ENCODE results near the gene RNF19B.
"Not testable (repeated sequence)": the region's sequence is repeated elsewhere in the genome, so short reads cannot be mapped to it uniquely, and the experiment has no call there.

RNF19B gene

GRCh38 chr1:32977546-32978087 is 13.0 kb upstream of the RNF19B start:
- no peak for TF ChIP-seq CTCF (IDR thresholded peaks at IDR 0.05)
- peaks cover 20% of the 10 kb centered on the region for H3K4me1 Mint-ChIP-seq
- no peak for DNase-seq
- H3K4me3 Mint-ChIP-seq, result no peak overlapping the region
- H3K27me3 Mint-ChIP-seq (ENCODE audit: low read depth, poor library complexity), result peaks cover 25% of the 10 kb centered on the region
- H3K36me3 Mint-ChIP-seq (ENCODE audit: low read depth), result peaks cover 5% of the 10 kb centered on the region
- H3K9me3 Mint-ChIP-seq, result peaks cover 18% of the 10 kb centered on the region
- peak overlapping the region; percentile 44 for H3K27ac Mint-ChIP-seq

- H3K4me3 Mint-ChIP-seq, result peak overlapping the region; percentile 34
- H3K27ac Mint-ChIP-seq, result not testable (repeated sequence)
Observed at GRCh38 chr1:32975055-32975454, 10.4 kb upstream of the RNF19B start.

GRCh38 chr1:32973458-32973857 is 8.8 kb upstream of the RNF19B start:
- Mint-ChIP-seq H3K4me3 (peak overlapping the region; percentile 65), H3K27me3 (ENCODE audit: low read depth, poor library complexity) (peaks cover 44% of the 10 kb centered on the region), H3K9me3 (peaks cover 18% of the 10 kb centered on the region), H3K4me1 (peaks cover 21% of the 10 kb centered on the region)
- DNase-seq; H3K27ac Mint-ChIP-seq; H3K36me3 Mint-ChIP-seq (ENCODE audit: low read depth): not testable (repeated sequence)

More at GRCh38 chr1:32975055-32975454, 10.4 kb upstream of the RNF19B start:
- Mint-ChIP-seq H3K9me3 (peaks cover 18% of the 10 kb centered on the region), H3K4me1 (peaks cover 21% of the 10 kb centered on the region), H3K27me3 (ENCODE audit: low read depth, poor library complexity) (peaks cover 36% of the 10 kb centered on the region)
- not testable (repeated sequence) for H3K36me3 Mint-ChIP-seq (ENCODE audit: low read depth); DNase-seq

- H3K36me3 Mint-ChIP-seq (ENCODE audit: low read depth), result peaks cover 5% of the 10 kb centered on the region
- peaks cover 18% of the 10 kb centered on the region for H3K9me3 Mint-ChIP-seq
- DNase-seq, result peak; percentile 79
- H3K27me3 Mint-ChIP-seq (ENCODE audit: low read depth, poor library complexity), result peaks cover 47% of the 10 kb centered on the region
- H3K27ac Mint-ChIP-seq, result no peak overlapping the region
- no peak for TF ChIP-seq CTCF (IDR thresholded peaks at IDR 0.05)
- peaks cover 21% of the 10 kb centered on the region for H3K4me1 Mint-ChIP-seq
- H3K4me3 Mint-ChIP-seq, result peak overlapping the region; percentile 65
Observed at GRCh38 chr1:32972814-32973428, 8.3 kb upstream of the RNF19B start.

GRCh38 chr1:32971576-32971975 is 7.0 kb upstream of the RNF19B start:
- peak overlapping the region; percentile 65 for H3K4me3 Mint-ChIP-seq
- peaks cover 5% of the 10 kb centered on the region for H3K36me3 Mint-ChIP-seq (ENCODE audit: low read depth)
- peaks cover 56% of the 10 kb centered on the region for H3K27me3 Mint-ChIP-seq (ENCODE audit: low read depth, poor library complexity)
- H3K9me3 Mint-ChIP-seq, result peaks cover 15% of the 10 kb centered on the region
- no peak overlapping the region for H3K27ac Mint-ChIP-seq
- H3K4me1 Mint-ChIP-seq, result peaks cover 14% of the 10 kb centered on the region
- no peak for TF ChIP-seq CTCF (IDR thresholded peaks at IDR 0.05)
- no peak for DNase-seq

GRCh38 chr1:32971156-32971555 is 6.5 kb upstream of the RNF19B start:
- peaks cover 14% of the 10 kb centered on the region for H3K4me1 Mint-ChIP-seq
- H3K27me3 Mint-ChIP-seq (ENCODE audit: low read depth, poor library complexity), result peaks cover 57% of the 10 kb centered on the region
- H3K36me3 Mint-ChIP-seq (ENCODE audit: low read depth), result peaks cover 5% of the 10 kb centered on the region
- peaks cover 12% of the 10 kb centered on the region for H3K9me3 Mint-ChIP-seq
- H3K27ac Mint-ChIP-seq, result no peak overlapping the region
- H3K4me3 Mint-ChIP-seq, result no peak overlapping the region
- DNase-seq, result no peak
- TF ChIP-seq CTCF (IDR thresholded peaks at IDR 0.05), result no peak

- DNase-seq, result no peak
- TF ChIP-seq CTCF (IDR thresholded peaks at IDR 0.05), result no peak
- Mint-ChIP-seq H3K9me3 (no peaks in the 10 kb centered on the region), H3K36me3 (ENCODE audit: low read depth) (no peaks in the 10 kb centered on the region), H3K4me1 (peaks cover 17% of the 10 kb centered on the region), H3K27me3 (ENCODE audit: low read depth, poor library complexity) (peaks cover 60% of the 10 kb centered on the region), H3K4me3 (no peak overlapping the region), H3K27ac (no peak overlapping the region)
Observed at GRCh38 chr1:32969566-32969965, 5.0 kb upstream of the RNF19B start.
